Skin epidermis (tissue), 12 donors: ENCODE results near the gene OR10G7.

Experiments used
- H3K27ac ChIP-seq, 21 experiments: fragments of 200-600 bp; sonication (generic) in 11 of 21; one replicate each; pipeline ENCODE4 v1.5.0; 2020; ENCODE audit warnings: mild to moderate bottlenecking in 3 of 21, inconsistent platforms in 2 of 21, moderate library complexity in 2 of 21
- H3K4me3 ChIP-seq, 7 experiments: fragments of 200-600 bp; sonication (generic) in 2 of 7; one replicate each; pipeline ENCODE4 v1.5.0; 2020; ENCODE audit warnings: inconsistent platforms in 2 of 7, mild to moderate bottlenecking in 2 of 7, moderate library complexity in 1 of 7

Gene OR10G7

DNA sequence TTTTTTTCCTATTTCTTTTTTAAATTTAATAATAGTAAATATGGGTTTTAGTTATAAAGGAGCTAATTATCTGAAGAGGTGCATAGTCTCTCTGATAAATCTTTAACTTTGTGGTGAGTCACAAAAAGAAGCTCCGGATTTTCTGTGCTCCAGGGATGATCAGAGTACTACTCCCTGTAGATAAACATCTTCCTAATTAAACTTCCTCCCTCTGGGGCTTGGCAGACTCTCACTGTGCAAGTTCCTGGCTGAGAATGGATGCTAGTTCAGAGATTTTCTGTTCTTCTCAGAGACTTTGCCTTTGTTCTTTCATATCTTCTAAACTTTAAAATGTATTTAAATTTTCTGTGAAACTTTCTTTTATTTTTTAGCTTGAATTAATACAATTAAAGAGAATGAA lies at the start of gene OR10G7:
TSS of gene OR10G7 (minus strand) at position 72 of the 400 bp plus-strand sequence. CDS start 2,324 bp downstream, outside the sequence.
- no peak within 1 kb of the TSS for H3K27ac ChIP-seq
- no peak within 1 kb of the TSS for H3K4me3 ChIP-seq

- no peak overlapping the region for H3K4me3 ChIP-seq
- H3K27ac ChIP-seq: no peak overlapping the region
These were observed 45.1 kb upstream of the OR10G7 start for GRCh38 chr11:124085997-124086846.

DNA sequence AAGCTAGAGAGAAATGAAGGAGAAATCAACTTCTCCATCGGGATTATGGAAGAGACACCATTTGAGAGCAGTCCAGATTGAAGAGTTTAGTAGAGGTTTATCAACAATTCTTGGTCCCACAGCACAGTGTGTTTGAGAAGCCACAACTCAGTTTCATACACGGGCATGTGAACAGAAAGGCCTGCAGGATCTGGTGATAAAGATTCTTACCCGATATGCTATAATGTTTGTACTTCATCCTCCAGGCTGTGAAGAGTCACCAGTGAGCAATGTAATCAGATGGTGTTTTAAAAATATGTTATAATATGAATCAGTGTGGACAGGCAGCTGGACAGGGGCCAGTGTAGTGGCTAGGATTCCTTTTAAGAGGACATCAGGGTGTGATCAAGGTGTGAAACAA lies 44.5 kb upstream of the OR10G7 start:
- Histone ChIP-seq H3K27ac (no peak overlapping the region), H3K4me3 (no peak overlapping the region)

GRCh38 chr11:124082371-124082770 lies 41.2 kb upstream of the OR10G7 start:
- Histone ChIP-seq H3K4me3 (no peak overlapping the region), H3K27ac (no peak overlapping the region)

DNA sequence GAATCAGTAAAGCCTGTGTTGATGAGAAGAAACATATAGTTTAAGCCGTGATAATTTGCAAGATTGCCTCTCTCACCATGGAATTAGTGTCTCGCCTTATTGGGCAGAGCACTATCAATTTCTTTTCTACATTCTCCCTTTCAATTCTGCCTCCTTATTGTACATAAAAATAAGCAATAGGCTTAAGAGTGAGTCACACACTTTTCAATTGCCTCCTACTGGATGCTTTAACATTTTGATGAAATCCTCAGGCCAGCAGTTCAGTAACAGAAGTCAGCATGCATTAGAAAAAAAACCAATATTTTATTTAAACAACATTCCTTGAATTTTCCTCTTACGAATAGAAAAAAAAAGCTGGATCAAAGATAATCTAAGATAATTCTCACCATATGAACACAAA lies 40.4 kb upstream of the OR10G7 start:
- Histone ChIP-seq H3K4me3 (no peak overlapping the region), H3K27ac (no peak overlapping the region)

- no peak overlapping the region for H3K4me3 ChIP-seq
- H3K27ac ChIP-seq: peak overlapping the region in 3 of 21 experiments; percentile 16 to 42 (median 17)
These were observed 39.3 kb upstream of the OR10G7 start for GRCh38 chr11:124080327-124081001.

- H3K27ac ChIP-seq: peak overlapping the region in 3 of 21 experiments; percentile 16 to 42 (median 17)
- H3K4me3 ChIP-seq: no peak overlapping the region
These were observed 38.7 kb upstream of the OR10G7 start for GRCh38 chr11:124079631-124080326.

- no peak overlapping the region for H3K27ac ChIP-seq
- H3K4me3 ChIP-seq: no peak overlapping the region
These were observed 37.5 kb upstream of the OR10G7 start for GRCh38 chr11:124078591-124078990.

DNA sequence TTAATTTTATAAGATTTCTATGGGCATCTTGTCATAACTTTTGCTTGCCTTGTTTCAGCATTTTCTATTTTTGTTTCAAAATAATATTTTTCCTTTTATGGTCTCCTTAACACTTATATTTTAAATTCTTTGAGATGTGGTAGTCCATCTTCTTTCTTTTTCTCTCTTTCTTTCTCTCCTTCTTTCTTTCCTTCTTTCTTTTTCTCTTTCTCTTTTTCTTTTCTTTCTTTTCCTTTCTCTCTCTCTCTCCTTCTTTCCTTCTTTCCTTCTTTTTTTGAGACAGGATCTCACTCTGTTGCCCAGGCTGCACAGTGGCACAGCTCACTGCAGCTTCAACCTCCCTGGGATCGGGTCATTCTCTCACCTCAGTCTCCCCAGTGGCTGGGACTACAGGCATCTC lies 36.1 kb upstream of the OR10G7 start:
- Histone ChIP-seq H3K27ac (no peak overlapping the region), H3K4me3 (no peak overlapping the region)

DNA sequence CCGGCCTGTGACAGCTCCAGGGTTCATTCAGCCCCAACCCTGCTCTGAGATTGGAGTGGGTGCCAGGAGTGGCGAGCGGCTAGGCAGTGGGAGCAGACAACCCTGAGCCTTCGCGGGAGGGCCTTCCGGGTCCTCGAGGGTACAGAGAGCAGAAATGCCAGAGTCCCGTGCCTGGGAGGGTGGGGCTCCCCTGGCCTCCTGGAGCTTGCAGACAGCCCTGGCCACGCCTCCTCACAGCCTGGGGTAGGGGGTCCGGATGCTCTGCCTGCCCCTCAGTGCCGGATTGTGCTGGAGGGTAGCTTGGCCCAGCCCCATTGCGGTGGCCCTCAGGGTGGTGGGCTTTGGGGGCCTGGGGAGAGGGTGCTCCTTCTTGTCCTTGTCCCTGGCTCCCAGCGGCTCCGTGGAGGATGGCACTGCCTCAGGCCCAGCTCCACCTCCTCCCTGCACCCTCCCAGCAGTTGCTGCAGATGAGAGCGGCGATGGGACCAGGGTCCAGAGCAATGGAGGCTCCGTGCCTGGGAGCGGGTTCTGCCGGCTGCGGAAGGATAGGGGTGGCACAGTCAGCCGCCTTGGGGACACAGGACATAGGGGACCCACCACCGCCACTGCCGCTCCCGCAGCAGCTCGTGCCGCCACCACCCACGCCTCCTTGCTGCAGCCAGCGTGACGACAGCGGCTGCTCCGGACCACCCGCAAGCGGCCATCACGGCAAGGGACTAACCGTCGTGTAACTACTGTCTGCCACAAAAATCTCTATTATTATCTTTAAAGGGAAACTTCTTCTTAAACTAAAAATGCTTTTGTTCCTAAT lies 34.9 kb upstream of the OR10G7 start:
- Histone ChIP-seq H3K27ac (peak overlapping the region in 8 of 21 experiments; percentile 14 to 41 (median 26)), H3K4me3 (peak overlapping the region; percentile 5 to 51 (median 23))

- peak overlapping the region in 2 of 7 experiments; percentile 23 to 51 for H3K4me3 ChIP-seq
- H3K27ac ChIP-seq: peak overlapping the region in 3 of 21 experiments; percentile 14 to 41 (median 34)
These were observed 34.3 kb upstream of the OR10G7 start for GRCh38 chr11:124075492-124075840.

DNA sequence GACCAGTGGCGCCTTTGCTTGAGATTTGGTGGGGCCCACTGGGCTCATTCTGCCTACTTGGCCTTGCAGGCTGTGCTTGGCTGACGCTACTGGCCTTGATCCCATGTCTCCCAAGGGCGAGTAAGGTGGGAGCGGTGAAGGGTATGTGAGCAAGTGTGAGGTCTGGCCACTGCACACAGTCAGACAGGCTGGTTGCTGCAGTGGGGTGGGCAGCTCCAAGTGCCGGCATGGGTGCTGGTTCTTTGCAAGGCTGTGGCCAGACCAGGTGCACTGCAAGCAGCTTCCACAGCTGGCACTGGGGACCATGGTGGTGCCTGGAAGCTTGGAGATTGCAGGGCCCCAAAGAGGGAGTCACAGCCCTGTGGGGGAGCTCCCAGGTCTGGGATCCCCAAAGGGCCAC lies 33.4 kb upstream of the OR10G7 start:
- Histone ChIP-seq H3K27ac (no peak overlapping the region), H3K4me3 (no peak overlapping the region)

DNA sequence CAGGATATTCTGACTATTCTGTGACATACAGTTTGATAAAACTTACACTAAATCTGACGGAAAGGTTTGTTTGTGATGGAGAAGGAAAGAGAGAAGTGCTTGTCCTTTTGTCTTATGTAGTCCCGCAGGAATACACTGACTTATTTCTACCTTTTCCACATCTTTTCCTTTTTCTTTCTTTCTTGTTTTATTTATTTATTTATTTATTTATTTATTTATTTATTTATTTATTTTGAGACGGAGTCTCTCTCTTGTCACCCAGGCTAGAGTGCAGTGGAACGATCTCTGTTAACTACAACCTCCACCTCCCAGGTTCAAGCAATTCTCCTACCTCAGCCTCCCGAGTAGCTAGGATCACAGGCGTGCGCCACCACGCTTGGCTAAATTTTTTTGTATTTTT lies 31.0 kb upstream of the OR10G7 start:
- H3K27ac ChIP-seq: no peak overlapping the region
- H3K4me3 ChIP-seq: no peak overlapping the region

DNA sequence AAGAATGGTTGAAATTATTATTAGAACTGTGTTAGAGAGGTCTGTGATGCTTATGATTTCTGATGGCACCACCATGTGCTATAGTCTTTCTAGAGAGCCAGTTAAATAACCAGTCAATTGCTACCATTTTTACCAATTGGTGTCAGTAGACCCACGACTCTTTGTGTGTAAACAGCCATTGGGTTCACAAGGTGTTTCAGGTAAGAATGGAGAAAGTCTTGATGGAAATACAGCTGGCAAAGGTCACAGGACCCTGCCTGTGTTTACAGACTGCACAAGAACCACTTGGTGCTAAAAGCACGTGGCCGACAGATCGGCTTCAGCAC lies 30.5 kb upstream of the OR10G7 start:
- H3K4me3 ChIP-seq: no peak overlapping the region
- no peak overlapping the region for H3K27ac ChIP-seq

DNA sequence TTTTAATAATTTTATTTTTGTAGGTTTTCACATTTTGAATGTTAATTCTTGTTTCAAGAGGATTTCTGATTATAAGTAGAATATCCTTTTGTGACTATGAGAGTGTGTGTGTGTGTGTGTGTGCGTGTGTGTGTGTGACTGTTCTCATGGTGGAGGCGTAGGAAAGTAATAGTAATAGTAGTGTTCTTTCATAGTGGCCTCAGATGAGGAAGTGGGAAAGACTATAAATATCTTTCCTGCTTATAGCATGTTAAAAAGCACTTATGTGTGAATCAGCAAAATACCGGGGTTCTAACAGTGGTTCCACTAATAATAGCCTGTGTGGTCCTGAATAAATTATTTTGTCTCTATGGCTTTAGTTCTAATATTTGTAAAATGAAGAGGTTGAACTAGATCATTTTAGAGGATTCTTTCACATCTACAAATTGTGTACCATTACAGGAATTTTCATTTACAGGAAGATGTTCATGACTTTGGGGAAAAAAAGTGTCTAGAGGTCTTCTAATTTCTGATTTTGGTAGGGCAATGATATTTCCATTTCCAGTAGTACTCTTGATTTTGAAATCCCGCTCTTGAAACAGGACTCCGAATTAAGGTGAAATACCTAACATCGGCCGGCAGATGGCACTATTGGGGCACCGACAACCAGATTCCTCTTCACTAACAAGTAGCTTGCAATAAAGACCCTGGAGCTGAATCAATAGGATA lies 29.9 kb upstream of the OR10G7 start:
- H3K4me3 ChIP-seq: no peak overlapping the region
- H3K27ac ChIP-seq: no peak overlapping the region

- H3K4me3 ChIP-seq: peak overlapping the region in 2 of 7 experiments; percentile 5 to 29
- no peak overlapping the region for H3K27ac ChIP-seq
These were observed 28.6 kb upstream of the OR10G7 start for GRCh38 chr11:124069429-124070401.

GRCh38 chr11:124068601-124069110 lies 27.5 kb upstream of the OR10G7 start:
- no peak overlapping the region for H3K4me3 ChIP-seq

GRCh38 chr11:124052966-124053365 lies 11.8 kb upstream of the OR10G7 start:
- H3K27ac ChIP-seq: no peak overlapping the region
- H3K4me3 ChIP-seq: no peak overlapping the region

More at GRCh38 chr11:124068601-124069110, 27.5 kb upstream of the OR10G7 start:
- H3K27ac ChIP-seq: no peak overlapping the region
